ENCODE measurements around the gene CRYGB.
A peak's percentile ranks its signal among the peaks of the same experiment; 100 is the strongest.

CRYGB gene

GRCh38 chr2:208175069-208175839 lies 29.3 kb upstream of the CRYGB start:
- Histone ChIP-seq H3K36me3 (ENCODE audit: control insufficient read depth in 2 of 2, insufficient read depth in 1 of 2, low read length in 2 of 2) (no peaks in the 10 kb centered on the region), H3K4me1 (ENCODE audit: control insufficient read depth, insufficient read depth, low read length) (no peaks in the 10 kb centered on the region), H3K9me3 (ENCODE audit: control insufficient read depth, insufficient read depth, low read depth, low read length) (no peaks in the 10 kb centered on the region), H3K4me3 (ENCODE audit: low read depth, low read length) (no peak overlapping the region), H3K27ac (ENCODE audit: extremely low read depth, low read depth, low read length) (no peak overlapping the region)
- CTCF ChIA-PET: interaction anchor here (0.5 to 3.1 kb wide), 50 partner anchors 9 to 1123 kb away, joined by 3 to 53 read pairs (median 5); partner anchors contain the start of genes C2orf80, CRYGD and IDH1
- POLR2A ChIA-PET: interaction anchor here (0.7 to 2.2 kb wide), 3 partner anchors 33 to 91 kb away, joined by 3 to 16 read pairs (median 4); partner anchors contain the start of genes IDH1 and PIKFYVE
- TF ChIP-seq ZNF221 (tag by site-specific recombination; IDR thresholded peaks at IDR 0.05; ENCODE audit: borderline replicate concordance) (no peak), ZNF571 (tag by site-specific recombination; IDR thresholded peaks at IDR 0.05) (no peak), CTCF (tag by site-specific recombination; IDR thresholded peaks at IDR 0.05) (peak; percentile 63; the same call in 1 of the 2 replicates), ZNF362 (tag by site-specific recombination; IDR thresholded peaks at IDR 0.05) (0 out of 2 replicates have a peak, but pooled peaks have one; percentile 24), TRIM28 (IDR thresholded peaks at IDR 0.05; ENCODE audit: borderline replicate concordance, low read length) (0 out of 2 replicates have a peak, but pooled peaks have one; percentile 22), ZNF10 (tag by site-specific recombination; IDR thresholded peaks at IDR 0.05) (peak; percentile 42; the same call in 1 of the 2 replicates), KLF1 (tag by site-specific recombination; IDR thresholded peaks at IDR 0.05) (no peak), ZNF660 (tag by site-specific recombination; IDR thresholded peaks at IDR 0.05) (peak; percentile 31; the same call in 1 of the 2 replicates), ZNF654 (tag by site-specific recombination; IDR thresholded peaks at IDR 0.05; ENCODE audit: low read depth) (peak; percentile 77), ATF2 (tag by site-specific recombination; IDR thresholded peaks at IDR 0.05; ENCODE audit: low read depth) (no peak)

- CTCF ChIA-PET: interaction anchor here (0.6 to 3.1 kb wide), 10 partner anchors 9 to 242 kb away, joined by 4 to 53 read pairs (median 10); partner anchors contain the start of gene IDH1
- no peak overlapping the region for H3K4me3 ChIP-seq (ENCODE audit: low read depth, low read length)
- no peak for TF ChIP-seq HOXA7 (CRISPR knock-in tag; IDR thresholded peaks at IDR 0.05; ENCODE audit: borderline replicate concordance)
- TF ChIP-seq KLF8 (tag by site-specific recombination; IDR thresholded peaks at IDR 0.05): no peak
- no peak for TF ChIP-seq OVOL3 (tag by site-specific recombination; IDR thresholded peaks at IDR 0.05)
- TF ChIP-seq ZNF175 (tag by site-specific recombination; IDR thresholded peaks at IDR 0.05): no peak
- TF ChIP-seq ZNF530 (tag by site-specific recombination; IDR thresholded peaks at IDR 0.05; ENCODE audit: low read depth): no peak
- TF ChIP-seq ZNF747 (tag by site-specific recombination; IDR thresholded peaks at IDR 0.05): no peak
- no peak for TF ChIP-seq ZNF777 (tag by site-specific recombination; IDR thresholded peaks at IDR 0.05; ENCODE audit: borderline replicate concordance)
- TF ChIP-seq ZNF707 (tag by site-specific recombination; IDR thresholded peaks at IDR 0.05): no peak
- no peak for TF ChIP-seq ZNF701 (tag by site-specific recombination; IDR thresholded peaks at IDR 0.05)
- no peak for TF ChIP-seq ZNF639 (tag by site-specific recombination; IDR thresholded peaks at IDR 0.05)
- TF ChIP-seq ZNF416 (tag by site-specific recombination; IDR thresholded peaks at IDR 0.05): no peak
- TF ChIP-seq ZNF133 (tag by site-specific recombination; IDR thresholded peaks at IDR 0.05): no peak
- no peak for TF ChIP-seq ZFP3 (tag by site-specific recombination; IDR thresholded peaks at IDR 0.05; ENCODE audit: low read depth)
- no peak for TF ChIP-seq ZNF704 (tag by site-specific recombination; IDR thresholded peaks at IDR 0.05)
- no peak for TF ChIP-seq ZNF211 (tag by site-specific recombination; IDR thresholded peaks at IDR 0.05; ENCODE audit: low read depth)
- no peak for TF ChIP-seq ZNF292 (tag by site-specific recombination; IDR thresholded peaks at IDR 0.05; ENCODE audit: borderline replicate concordance, low read depth)
- TF ChIP-seq KLF17 (tag by site-specific recombination; IDR thresholded peaks at IDR 0.05): no peak
Observed at GRCh38 chr2:208174144-208174543, 28.2 kb upstream of the CRYGB start.

More at GRCh38 chr2:208174144-208174543, 28.2 kb upstream of the CRYGB start:
- H3K27ac ChIP-seq (ENCODE audit: extremely low read depth, low read depth, low read length): no peak overlapping the region
- no peaks in the 10 kb centered on the region for H3K36me3 ChIP-seq (ENCODE audit: control insufficient read depth in 2 of 2, insufficient read depth in 1 of 2, low read length in 2 of 2)
- POLR2A ChIA-PET: interaction anchor here (2.2 kb wide), 1 partner anchor 81 kb away, joined by 16 read pairs; the partner anchor contains the start of gene IDH1
- no peaks in the 10 kb centered on the region for H3K9me3 ChIP-seq (ENCODE audit: control insufficient read depth, insufficient read depth, low read depth, low read length)
- no peaks in the 10 kb centered on the region for H3K4me1 ChIP-seq (ENCODE audit: control insufficient read depth, insufficient read depth, low read length)

All from HEK293 (cell line).